GM12872 (cell line): ENCODE data around the gene RIMBP2.

ENCODE experiments used
- CTCF ChIP-seq: IDR thresholded peaks from 3 replicates; pipeline ENCODE4 v1.5.1; 2011; ENCODE audit warnings: low read depth, mild to moderate bottlenecking, low read length, moderate library complexity; ENCODE audit not compliant: insufficient read depth

RIMBP2 gene

GRCh38 chr12:130683811-130684210 lies 32.3 kb downstream of the RIMBP2 start:
- TF ChIP-seq CTCF, result no peak

GRCh38 chr12:130683080-130683479 lies 33.0 kb downstream of the RIMBP2 start:
- no peak for TF ChIP-seq CTCF

- no peak for TF ChIP-seq CTCF
Observed at GRCh38 chr12:130680451-130680990, 35.6 kb downstream of the RIMBP2 start.

- TF ChIP-seq CTCF, result no peak
Observed at GRCh38 chr12:130677957-130678558, 38.0 kb downstream of the RIMBP2 start.

- no peak for TF ChIP-seq CTCF
Observed at GRCh38 chr12:130675791-130676190, 40.3 kb downstream of the RIMBP2 start.

GRCh38 chr12:130675121-130675520 lies 41.0 kb downstream of the RIMBP2 start:
- TF ChIP-seq CTCF, result no peak

- TF ChIP-seq CTCF, result no peak
Observed at GRCh38 chr12:130674676-130675075, 41.4 kb downstream of the RIMBP2 start.
